IMR-90 (cell line): ENCODE data around the gene DENND5A. TPM values are rescaled to one million over a fixed set of nuclear protein-coding genes. Genes with fewer than 3 reads are reported as not detected.

Source experiments
- ATAC-seq: fragments of 200-7000 bp; cut with Tn5 transposase; 2 replicates; pipeline ENCODE4 v1.9.1; 2020; ENCODE audit warnings: low read depth, mild to moderate bottlenecking, moderate library complexity
- BruUV-seq: library from RNA; stranded (reverse); fragments of 400-500 nt; replicated peaks from 2 replicates; lab custom pipeline; 2021; lab: Mats Ljungman, UMichigan
- CTCF ChIA-PET: fragments of 300-600 bp; formaldehyde crosslinking; extraction: SDS; loops from one replicate; lab custom pipeline; 2021; ENCODE audit warnings: antibody characterized with exemption; lab: Yijun Ruan, JAX
- POLR2A ChIA-PET: fragments of 300-600 bp; sonication (Branson Sonifier 250); formaldehyde crosslinking; loops from one replicate; lab custom pipeline; 2022; ENCODE audit warnings: antibody characterized with exemption; ENCODE audit not compliant: unreplicated experiment; lab: Charles Lee
- DNase-seq: peaks from one replicate; pipeline ENCODE4 v3.0.0; 2013
- H2AFZ ChIP-seq: replicated peaks from 2 replicates; pipeline ENCODE3; 2013; ENCODE audit warnings: low read length, mild to moderate bottlenecking; ENCODE audit not compliant: poor library complexity
- H2AK5ac ChIP-seq: 2 replicates; pipeline ENCODE4 v1.6.1; 2013; ENCODE audit warnings: low read depth, low read length, inconsistent platforms
- H2AK9ac ChIP-seq: replicated peaks from 2 replicates; pipeline ENCODE3; 2013; ENCODE audit warnings: mild to moderate bottlenecking, low read depth, low read length, moderate library complexity; ENCODE audit not compliant: poor library complexity
- H2BK120ac ChIP-seq: 2 replicates; pipeline ENCODE4 v1.6.1; 2013; ENCODE audit warnings: low read depth, low read length, inconsistent platforms
- H2BK15ac ChIP-seq: 3 replicates; pipeline ENCODE4 v1.6.1; 2013; ENCODE audit warnings: low read depth, low read length, inconsistent platforms
- H2BK20ac ChIP-seq: 2 replicates; pipeline ENCODE4 v1.6.1; 2013; ENCODE audit warnings: low read depth, mild to moderate bottlenecking, inconsistent platforms, low read length, moderate library complexity
- H2BK5ac ChIP-seq: 2 replicates; pipeline ENCODE4 v1.6.1; 2013; ENCODE audit warnings: mild to moderate bottlenecking, low read depth, low read length, inconsistent platforms; ENCODE audit not compliant: poor library complexity, severe bottlenecking
- H3K14ac ChIP-seq: replicated peaks from 2 replicates; pipeline ENCODE4 v1.6.1; 2013; ENCODE audit warnings: low read depth, low read length, inconsistent platforms
- H3K18ac ChIP-seq: 2 replicates; pipeline ENCODE4 v1.6.1; 2013; ENCODE audit warnings: low read depth, low read length, control low read depth
- H3K23ac ChIP-seq: 2 replicates; pipeline ENCODE4 v1.6.1; 2013; ENCODE audit warnings: low read depth, low read length, inconsistent platforms
- H3K27ac ChIP-seq: 2 replicates; pipeline ENCODE4 v1.5.1; 2013; ENCODE audit warnings: mild to moderate bottlenecking, control low read depth, low read length; ENCODE audit not compliant: insufficient read depth
- H3K27me3 ChIP-seq: 2 replicates; pipeline ENCODE4 v1.6.1; 2013; ENCODE audit warnings: low read length; ENCODE audit not compliant: control insufficient read depth, insufficient read depth
- H3K36me3 ChIP-seq: 2 replicates; pipeline ENCODE4 v1.6.1; 2013; ENCODE audit warnings: low read length, mixed read lengths; ENCODE audit not compliant: control insufficient read depth, insufficient read depth
- H3K4ac ChIP-seq: 2 replicates; pipeline ENCODE4 v1.6.1; 2013; ENCODE audit warnings: low read depth, low read length, inconsistent platforms
- H3K4me1 ChIP-seq: 2 replicates; pipeline ENCODE4 v1.6.1; 2013; ENCODE audit warnings: low read length, mixed read lengths; ENCODE audit not compliant: control insufficient read depth, insufficient read depth
- H3K4me2 ChIP-seq: 2 replicates; pipeline ENCODE4 v1.6.1; 2013; ENCODE audit warnings: low read depth, mild to moderate bottlenecking, control low read depth, low read length, moderate library complexity
- H3K4me3 ChIP-seq: 2 replicates; pipeline ENCODE4 v1.5.1; 2013; ENCODE audit warnings: low read depth, mild to moderate bottlenecking, control low read depth, low read length, moderate library complexity; ENCODE audit not compliant: insufficient read depth
- H3K56ac ChIP-seq: 2 replicates; pipeline ENCODE4 v1.6.1; 2013; ENCODE audit warnings: low read length, inconsistent platforms; ENCODE audit not compliant: insufficient read depth; ENCODE audit errors: extremely low read depth
- H3K79me1 ChIP-seq, 2 experiments: 2 replicates each; pipeline ENCODE4 v1.6.1; 2013; ENCODE audit warnings: low read length in 2 of 2, inconsistent platforms in 1 of 2, low read depth in 1 of 2
- H3K9ac ChIP-seq: 2 replicates; pipeline ENCODE4 v1.6.1; 2013; ENCODE audit warnings: low read depth, low read length, control low read depth
- H3K9me1 ChIP-seq: 2 replicates; pipeline ENCODE4 v1.6.1; 2013; ENCODE audit warnings: low read length, inconsistent platforms; ENCODE audit not compliant: insufficient read depth
- H3K9me3 ChIP-seq: 2 replicates; pipeline ENCODE4 v1.6.1; 2013; ENCODE audit warnings: low read length; ENCODE audit not compliant: control insufficient read depth, insufficient read depth
- H4K20me1 ChIP-seq: 2 replicates; pipeline ENCODE4 v1.6.1; 2013; ENCODE audit warnings: low read length, inconsistent platforms; ENCODE audit not compliant: insufficient read depth
- H4K5ac ChIP-seq: 2 replicates; pipeline ENCODE4 v1.6.1; 2013; ENCODE audit warnings: mild to moderate bottlenecking, low read depth, low read length, control low read depth
- H4K8ac ChIP-seq, 2 experiments: 2 replicates each; pipeline ENCODE4 v1.6.1; 2013; ENCODE audit warnings: low read depth in 2 of 2, low read length in 2 of 2, control low read depth in 1 of 2, inconsistent platforms in 1 of 2
- H4K91ac ChIP-seq: 2 replicates; pipeline ENCODE4 v1.6.1; 2013; ENCODE audit warnings: low read depth, low read length, inconsistent platforms; ENCODE audit not compliant: insufficient read depth
- CEBPB ChIP-seq: IDR thresholded peaks from 2 replicates; pipeline ENCODE4 v1.6.1; 2012; ENCODE audit warnings: low read depth, low read length, improper control_type of control experiment
- NFE2L2 ChIP-seq: fragments of 150-350 bp; IDR thresholded peaks from 2 replicates; pipeline ENCODE4 v1.6.1; 2016; ENCODE audit warnings: low read depth, mild to moderate bottlenecking, low read length
- WGBS, 2 experiments: methylation state at CpG; one replicate each; pipeline versions ENCODE4 v1.1.5 to v1.1.7; 2013; ENCODE audit warnings: missing lambda C conversion rate in 2 of 2; ENCODE audit not compliant: insufficient read length in 1 of 2; ENCODE audit errors: extremely low coverage in 2 of 2; 5-methylcytosine and 5-hydroxymethylcytosine counted together
- dilution Hi-C: fragments of 300-500 bp; cut with HindIII; formaldehyde crosslinking; loops from one replicate; pipeline ENCODE4 v1.14.3; 2018; ENCODE audit warnings: low sequenced_read_pairs; ENCODE audit not compliant: unreplicated experiment
- in situ Hi-C: fragments of 300-500 bp; cut with MboI; formaldehyde crosslinking; loops from 3 replicates; pipeline ENCODE4 v1.14.3; 2019; ENCODE audit warnings: low sequenced_read_pairs, inconsistent platforms, mixed read lengths
- intact Hi-C: fragments of 100-400 bp; cut with micrococcal nuclease; formaldehyde crosslinking; loops from 2 replicates; pipeline ENCODE4 v1.10.0; 2022
- polyA plus RNA-seq, 3 experiments: library from polyadenylated mRNA; depleted of rRNA; stranded (reverse); fragments of >200 nt; gene quantifications; 2 replicates each; pipeline ENCODE4 v1.2.3, GENCODE V29; 2012; ENCODE audit warnings: low replicate concordance in 1 of 3
- total RNA-seq: library from RNA; depleted of rRNA; stranded (reverse); fragments of >200 nt; gene quantifications from 2 replicates; pipeline ENCODE4 v1.2.3, GENCODE V29; 2012

The DENND5A gene
- total and polyA plus RNA-seq, 2 of the 4 experiments (the other 2 are of a cell fraction): 179 to 192 TPM

GRCh38 chr11:9208726-9209501 is 56.2 kb downstream of the DENND5A start (continued):
- no peak for TF ChIP-seq NFE2L2

GRCh38 chr11:9207229-9207628 is 57.9 kb downstream of the DENND5A start:
- ATAC-seq: no peak
- Histone ChIP-seq H2AFZ (no peak overlapping the region), H3K9me3 (no peaks in the 10 kb centered on the region), H2BK15ac (no peak overlapping the region), H2BK120ac (no peak overlapping the region), H3K27me3 (no peaks in the 10 kb centered on the region), H3K18ac (no peak overlapping the region), H2AK9ac (no peak overlapping the region), H2BK5ac (peak overlapping the region; percentile 86), H4K5ac (no peak overlapping the region), H4K20me1 (peaks cover 53% of the 10 kb centered on the region), H3K9ac (no peak overlapping the region), H3K27ac (no peak overlapping the region), H3K4me2 (peak overlapping the region; percentile 11; the same call in 1 of the 2 replicates), H4K91ac (no peak overlapping the region), H3K79me1 (peaks cover 38 to 83% of the 10 kb centered on the region in 2 experiments), H3K4ac (no peak overlapping the region), H3K9me1 (peaks cover 20% of the 10 kb centered on the region), H3K56ac (no peak overlapping the region), H3K4me1 (peaks cover 13% of the 10 kb centered on the region), H3K36me3 (peaks cover 15% of the 10 kb centered on the region), H3K4me3 (no peak overlapping the region), H4K8ac (no peak overlapping the region), H2AK5ac (no peak overlapping the region), H3K23ac (no peak overlapping the region), H3K14ac (no peak overlapping the region), H2BK20ac (no peak overlapping the region)
- ChIA-PET POLR2A (no interaction called here), CTCF (no interaction called here)
- no peak for DNase-seq
- no TSS peak for BruUV-seq
- dilution Hi-C loops (no loop called here), in situ Hi-C loops (no loop called here), intact Hi-C loops (loop anchor here (5.0 kb wide), 1 partner anchor 55 kb away; no protein-coding TSS in a partner anchor)
- WGBS, 2 experiments: no CpG with 5 or more reads among the region's 2 CpGs
- no peak for TF ChIP-seq CEBPB
